ENCODE data around the gene FBXO9. TPM values are rescaled to one million over a fixed set of nuclear protein-coding genes. Genes with fewer than 3 reads are reported as not detected.
A peak's percentile ranks its signal among the peaks of the same experiment; 100 is the strongest.

The FBXO9 gene
- polyA plus RNA-seq, 1 of the 3 experiments (the other 2 are of a cell fraction), result 61.9 TPM

DNA sequence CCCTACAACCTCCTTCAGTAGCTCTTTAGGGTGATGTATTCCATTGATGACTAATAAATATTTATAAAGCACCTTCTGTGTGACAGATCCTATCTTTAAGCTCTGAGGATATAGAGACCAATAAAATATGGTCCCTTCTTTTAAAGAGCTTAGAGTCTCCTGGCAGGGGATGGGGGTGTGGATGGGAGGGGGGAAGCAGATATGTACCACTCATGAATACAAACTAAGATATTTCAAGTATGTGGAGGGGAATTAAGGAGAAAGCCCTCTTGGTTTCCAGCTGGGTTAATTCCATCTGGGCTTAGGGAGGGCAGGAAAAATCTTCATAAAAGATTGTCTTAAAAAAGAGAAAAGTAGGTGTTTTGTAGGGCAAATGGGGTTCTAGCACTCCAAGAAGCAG is 21.6 kb upstream of the FBXO9 start (continued):
- TF ChIP-seq, protein P1, sequence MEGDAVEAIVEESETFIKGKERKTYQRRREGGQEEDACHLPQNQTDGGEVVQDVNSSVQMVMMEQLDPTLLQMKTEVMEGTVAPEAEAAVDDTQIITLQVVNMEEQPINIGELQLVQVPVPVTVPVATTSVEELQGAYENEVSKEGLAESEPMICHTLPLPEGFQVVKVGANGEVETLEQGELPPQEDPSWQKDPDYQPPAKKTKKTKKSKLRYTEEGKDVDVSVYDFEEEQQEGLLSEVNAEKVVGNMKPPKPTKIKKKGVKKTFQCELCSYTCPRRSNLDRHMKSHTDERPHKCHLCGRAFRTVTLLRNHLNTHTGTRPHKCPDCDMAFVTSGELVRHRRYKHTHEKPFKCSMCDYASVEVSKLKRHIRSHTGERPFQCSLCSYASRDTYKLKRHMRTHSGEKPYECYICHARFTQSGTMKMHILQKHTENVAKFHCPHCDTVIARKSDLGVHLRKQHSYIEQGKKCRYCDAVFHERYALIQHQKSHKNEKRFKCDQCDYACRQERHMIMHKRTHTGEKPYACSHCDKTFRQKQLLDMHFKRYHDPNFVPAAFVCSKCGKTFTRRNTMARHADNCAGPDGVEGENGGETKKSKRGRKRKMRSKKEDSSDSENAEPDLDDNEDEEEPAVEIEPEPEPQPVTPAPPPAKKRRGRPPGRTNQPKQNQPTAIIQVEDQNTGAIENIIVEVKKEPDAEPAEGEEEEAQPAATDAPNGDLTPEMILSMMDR (IDR thresholded peaks at IDR 0.05), result no peak
- TF ChIP-seq MEF2A (IDR thresholded peaks at IDR 0.05; ENCODE audit: borderline replicate concordance, low read depth), result 0 out of 2 replicates have a peak, but pooled peaks have one; percentile 36
- peak; percentile 64 for TF ChIP-seq TCF12 (IDR thresholded peaks at IDR 0.05)
- no peak for TF ChIP-seq RXRA (IDR thresholded peaks at IDR 0.05; ENCODE audit: borderline replicate concordance, low read depth)
- TF ChIP-seq, protein P2, sequence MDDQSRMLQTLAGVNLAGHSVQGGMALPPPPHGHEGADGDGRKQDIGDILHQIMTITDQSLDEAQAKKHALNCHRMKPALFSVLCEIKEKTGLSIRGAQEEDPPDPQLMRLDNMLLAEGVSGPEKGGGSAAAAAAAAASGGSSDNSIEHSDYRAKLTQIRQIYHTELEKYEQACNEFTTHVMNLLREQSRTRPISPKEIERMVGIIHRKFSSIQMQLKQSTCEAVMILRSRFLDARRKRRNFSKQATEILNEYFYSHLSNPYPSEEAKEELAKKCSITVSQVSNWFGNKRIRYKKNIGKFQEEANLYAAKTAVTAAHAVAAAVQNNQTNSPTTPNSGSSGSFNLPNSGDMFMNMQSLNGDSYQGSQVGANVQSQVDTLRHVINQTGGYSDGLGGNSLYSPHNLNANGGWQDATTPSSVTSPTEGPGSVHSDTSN (IDR thresholded peaks at IDR 0.05), result peak; percentile 30; the same call in 1 of the 2 replicates
- TF ChIP-seq MXI1 (IDR thresholded peaks at IDR 0.05; ENCODE audit: low read depth, low read length), result no peak
- peak; percentile 40; the same call in 1 of the 2 replicates for TF ChIP-seq JUND (IDR thresholded peaks at IDR 0.05)
- TF ChIP-seq, protein P3, sequence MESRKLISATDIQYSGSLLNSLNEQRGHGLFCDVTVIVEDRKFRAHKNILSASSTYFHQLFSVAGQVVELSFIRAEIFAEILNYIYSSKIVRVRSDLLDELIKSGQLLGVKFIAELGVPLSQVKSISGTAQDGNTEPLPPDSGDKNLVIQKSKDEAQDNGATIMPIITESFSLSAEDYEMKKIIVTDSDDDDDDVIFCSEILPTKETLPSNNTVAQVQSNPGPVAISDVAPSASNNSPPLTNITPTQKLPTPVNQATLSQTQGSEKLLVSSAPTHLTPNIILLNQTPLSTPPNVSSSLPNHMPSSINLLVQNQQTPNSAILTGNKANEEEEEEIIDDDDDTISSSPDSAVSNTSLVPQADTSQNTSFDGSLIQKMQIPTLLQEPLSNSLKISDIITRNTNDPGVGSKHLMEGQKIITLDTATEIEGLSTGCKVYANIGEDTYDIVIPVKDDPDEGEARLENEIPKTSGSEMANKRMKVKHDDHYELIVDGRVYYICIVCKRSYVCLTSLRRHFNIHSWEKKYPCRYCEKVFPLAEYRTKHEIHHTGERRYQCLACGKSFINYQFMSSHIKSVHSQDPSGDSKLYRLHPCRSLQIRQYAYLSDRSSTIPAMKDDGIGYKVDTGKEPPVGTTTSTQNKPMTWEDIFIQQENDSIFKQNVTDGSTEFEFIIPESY (IDR thresholded peaks at IDR 0.05; ENCODE audit: borderline replicate concordance, low read depth), result no peak

DNA sequence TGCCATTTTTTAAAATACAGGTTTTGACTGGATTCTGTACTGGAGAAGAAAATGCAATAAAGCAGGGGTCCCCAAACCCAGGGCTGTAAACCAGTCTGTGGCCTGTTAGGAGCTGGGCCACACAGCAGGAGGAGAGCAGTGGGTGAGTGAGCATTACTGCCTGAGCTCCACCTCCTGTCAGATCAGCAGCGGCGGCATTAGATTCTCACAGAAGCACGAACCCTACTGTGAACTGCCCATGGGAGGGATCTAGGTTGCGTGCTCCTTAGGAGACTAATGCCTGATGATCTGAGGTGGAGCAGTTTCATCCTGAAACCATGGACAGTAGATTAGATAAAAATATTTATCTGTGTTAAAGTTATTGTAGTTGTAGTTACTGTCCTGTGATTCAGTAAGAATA is 21.1 kb upstream of the FBXO9 start:
- peak overlapping the region; percentile 68 for H3K4me2 ChIP-seq
- no peak overlapping the region for H2AFZ ChIP-seq (ENCODE audit: low read depth)
- CTCF ChIA-PET, result interaction anchor here (1.3 to 1.5 kb wide), 2 partner anchors 49 to 162 kb away, joined by 3 read pairs; partner anchors contain the start of gene GSTA4

More for the DNA sequence above, 21.1 kb upstream of the FBXO9 start:
- no peaks in the 10 kb centered on the region for H4K20me1 ChIP-seq (ENCODE audit: insufficient read depth)
- peaks cover 18 to 21% of the 10 kb centered on the region in 2 experiments for H3K36me3 ChIP-seq (replicated peaks in 1 of 2; ENCODE audit: control insufficient read depth in 1 of 2, insufficient read depth in 2 of 2, low read length in 1 of 2)
- H3K4me3 ChIP-seq (ENCODE audit: low read depth in 2 of 2, low read length in 1 of 2), result peak overlapping the region in 1 of 2 experiments; percentile 16; a peak in 2 of 4 replicates
- POLR2A ChIA-PET, result no interaction called here
- H3K9ac ChIP-seq, result peak overlapping the region; percentile 69
- no peak for DNase-seq
- peak overlapping the region; percentile 40 to 96; a peak in 3 of 4 replicates for H3K27ac ChIP-seq (ENCODE audit: low read depth in 2 of 2, low read length in 1 of 2)
- TF ChIP-seq, protein P4, sequence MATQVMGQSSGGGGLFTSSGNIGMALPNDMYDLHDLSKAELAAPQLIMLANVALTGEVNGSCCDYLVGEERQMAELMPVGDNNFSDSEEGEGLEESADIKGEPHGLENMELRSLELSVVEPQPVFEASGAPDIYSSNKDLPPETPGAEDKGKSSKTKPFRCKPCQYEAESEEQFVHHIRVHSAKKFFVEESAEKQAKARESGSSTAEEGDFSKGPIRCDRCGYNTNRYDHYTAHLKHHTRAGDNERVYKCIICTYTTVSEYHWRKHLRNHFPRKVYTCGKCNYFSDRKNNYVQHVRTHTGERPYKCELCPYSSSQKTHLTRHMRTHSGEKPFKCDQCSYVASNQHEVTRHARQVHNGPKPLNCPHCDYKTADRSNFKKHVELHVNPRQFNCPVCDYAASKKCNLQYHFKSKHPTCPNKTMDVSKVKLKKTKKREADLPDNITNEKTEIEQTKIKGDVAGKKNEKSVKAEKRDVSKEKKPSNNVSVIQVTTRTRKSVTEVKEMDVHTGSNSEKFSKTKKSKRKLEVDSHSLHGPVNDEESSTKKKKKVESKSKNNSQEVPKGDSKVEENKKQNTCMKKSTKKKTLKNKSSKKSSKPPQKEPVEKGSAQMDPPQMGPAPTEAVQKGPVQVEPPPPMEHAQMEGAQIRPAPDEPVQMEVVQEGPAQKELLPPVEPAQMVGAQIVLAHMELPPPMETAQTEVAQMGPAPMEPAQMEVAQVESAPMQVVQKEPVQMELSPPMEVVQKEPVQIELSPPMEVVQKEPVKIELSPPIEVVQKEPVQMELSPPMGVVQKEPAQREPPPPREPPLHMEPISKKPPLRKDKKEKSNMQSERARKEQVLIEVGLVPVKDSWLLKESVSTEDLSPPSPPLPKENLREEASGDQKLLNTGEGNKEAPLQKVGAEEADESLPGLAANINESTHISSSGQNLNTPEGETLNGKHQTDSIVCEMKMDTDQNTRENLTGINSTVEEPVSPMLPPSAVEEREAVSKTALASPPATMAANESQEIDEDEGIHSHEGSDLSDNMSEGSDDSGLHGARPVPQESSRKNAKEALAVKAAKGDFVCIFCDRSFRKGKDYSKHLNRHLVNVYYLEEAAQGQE (IDR thresholded peaks at IDR 0.05; ENCODE audit: low read depth, low read length), result no peak
- TF ChIP-seq, protein P5, sequence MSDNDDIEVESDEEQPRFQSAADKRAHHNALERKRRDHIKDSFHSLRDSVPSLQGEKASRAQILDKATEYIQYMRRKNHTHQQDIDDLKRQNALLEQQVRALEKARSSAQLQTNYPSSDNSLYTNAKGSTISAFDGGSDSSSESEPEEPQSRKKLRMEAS (IDR thresholded peaks at IDR 0.05; ENCODE audit: low read depth), result no peak
- TF ChIP-seq TAF1 (IDR thresholded peaks at IDR 0.05; ENCODE audit: borderline replicate concordance, low read depth, low read length) (no peak; the same call in 1 of the 2 replicates), CHD2 (IDR thresholded peaks at IDR 0.05; ENCODE audit: low read length, partially characterized antibody) (no peak), RCOR1 (IDR thresholded peaks at IDR 0.05; ENCODE audit: low read length) (no peak), GATA2 (CRISPR knock-in tag; IDR thresholded peaks at IDR 0.05) (no peak), MEF2A (IDR thresholded peaks at IDR 0.05; ENCODE audit: borderline replicate concordance, low read depth) (no peak), RFX5 (IDR thresholded peaks at IDR 0.05; ENCODE audit: low read length) (no peak), YY1 (IDR thresholded peaks at IDR 0.05; ENCODE audit: low read depth) (no peak), NRF1 (IDR thresholded peaks at IDR 0.05; ENCODE audit: low read depth, low read length) (no peak)
- TF ChIP-seq, protein P3 (IDR thresholded peaks at IDR 0.05; ENCODE audit: borderline replicate concordance, low read depth), result no peak
- H3K79me2 ChIP-seq (ENCODE audit: insufficient read depth), result peaks cover 45% of the 10 kb centered on the region
- peaks cover 3 to 62% of the 10 kb centered on the region in 2 experiments for H3K4me1 ChIP-seq (ENCODE audit: control insufficient read depth in 1 of 2, insufficient read depth in 2 of 2, low read depth in 1 of 2, low read length in 1 of 2)
- H3K27me3 ChIP-seq (ENCODE audit: insufficient read depth), result no peaks in the 10 kb centered on the region
- peaks cover 48% of the 10 kb centered on the region for H3F3A ChIP-seq (replicated peaks; ENCODE audit: insufficient read depth)
- H3K9me3 ChIP-seq, result no peaks in the 10 kb centered on the region
- no peaks in the 10 kb centered on the region for H3K9me2 ChIP-seq
- WGBS (ENCODE audit: low lambda C conversion rate), result 32% methylated on average over 4 of the region's 4 CpGs

Data from SK-N-SH (cell line).